GM12878 (cell line): Measurements from ENCODE around the gene PHF3. TPM values are rescaled to one million over a fixed set of nuclear protein-coding genes. Genes with fewer than 3 reads are reported as not detected.

Source experiments
- ATAC-seq: fragments of 200-7000 bp; cut with Tn5 transposase; 3 replicates; pipeline ENCODE4 v1.9.1; 2020; ENCODE audit warnings: mild to moderate bottlenecking, moderate library complexity
- BruUV-seq: library from RNA; stranded (reverse); fragments of 400-500 nt; replicated peaks from 2 replicates; lab custom pipeline; 2021; lab: Mats Ljungman, UMichigan
- CTCF ChIA-PET: fragments of 300-600 bp; sonication (Branson Sonifier 250); formaldehyde crosslinking; extraction: SDS; loops from one replicate; lab custom pipeline; 2021; ENCODE audit warnings: inconsistent platforms; lab: Yijun Ruan, JAX
- POLR2A ChIA-PET: fragments of 350-600 bp; formaldehyde crosslinking; extraction: SDS; loops from one replicate; lab custom pipeline; 2021; ENCODE audit warnings: inconsistent platforms; lab: Charles Lee
- RAD21 ChIA-PET: fragments of 300-600 bp; sonication (Branson Sonifier 250); formaldehyde crosslinking; loops from one replicate; lab custom pipeline; 2023; ENCODE audit warnings: antibody characterized with exemption; ENCODE audit not compliant: unreplicated experiment; lab: Charles Lee
- SMC1A ChIA-PET: fragments of 300-600 bp; sonication (Branson Sonifier 250); formaldehyde crosslinking; loops from one replicate; lab custom pipeline; 2023; ENCODE audit not compliant: unreplicated experiment, uncharacterized antibody; lab: Charles Lee
- DNase-seq: peaks from one replicate; pipeline ENCODE4 v3.0.0-alpha.2; 2011; ENCODE audit warnings: low read depth, low spot score
- FAIRE-seq: peaks from 3 replicates; lab custom pipeline; 2011; peaks lifted over from hg19 to GRCh38; lab: Jason Lieb, UNC
- H2AFZ ChIP-seq: 2 replicates; pipeline ENCODE4 v1.6.0; 2011; ENCODE audit warnings: low read depth, low read length, control low read depth; ENCODE audit not compliant: control insufficient read depth
- H3K27ac ChIP-seq: 2 replicates; pipeline ENCODE4 v1.5.1; 2011; ENCODE audit warnings: control low read depth; ENCODE audit not compliant: control insufficient read depth, insufficient read depth
- H3K27me3 ChIP-seq, 2 experiments: replicated peaks in 1 of 2; 2 replicates each; pipeline versions ENCODE4 v1.6.0 to v1.6.1; 2011; ENCODE audit warnings: low read length in 1 of 2; ENCODE audit not compliant: control insufficient read depth in 2 of 2, insufficient read depth in 2 of 2
- H3K36me3 ChIP-seq, 2 experiments: 2 replicates each; pipeline ENCODE4 v1.5.1; 2011; ENCODE audit warnings: low read length in 1 of 2; ENCODE audit not compliant: control insufficient read depth in 2 of 2, insufficient read depth in 2 of 2
- H3K4me1 ChIP-seq: 2 replicates; pipeline ENCODE4 v1.6.1; 2011; ENCODE audit warnings: mild to moderate bottlenecking, low read length, moderate library complexity, mixed read lengths; ENCODE audit not compliant: control insufficient read depth, insufficient read depth
- H3K4me2 ChIP-seq: 2 replicates; pipeline ENCODE4 v1.6.0; 2011; ENCODE audit warnings: control low read depth; ENCODE audit not compliant: control insufficient read depth, insufficient read depth
- H3K4me3 ChIP-seq: fragments of 200-600 bp; sonication (generic); 2 replicates; pipeline ENCODE4 v1.5.1; 2016
- H3K79me2 ChIP-seq: 2 replicates; pipeline ENCODE4 v1.6.0; 2011; ENCODE audit warnings: low read length; ENCODE audit not compliant: control insufficient read depth, insufficient read depth
- H3K9ac ChIP-seq: 2 replicates; pipeline ENCODE4 v1.8.0; 2011; ENCODE audit warnings: low read length, control low read depth, mixed read lengths; ENCODE audit not compliant: control insufficient read depth, insufficient read depth
- H3K9me3 ChIP-seq: replicated peaks from 3 replicates; pipeline ENCODE4 v1.5.1; 2011; ENCODE audit warnings: mild to moderate bottlenecking, low read length; ENCODE audit not compliant: control insufficient read depth, insufficient read depth
- H4K20me1 ChIP-seq: 2 replicates; pipeline ENCODE4 v1.6.0; 2011; ENCODE audit not compliant: control insufficient read depth, insufficient read depth
- E2F8 ChIP-seq: fragments of 450-650 bp; IDR thresholded peaks from 2 replicates; pipeline ENCODE4 v1.6.1; 2018; ENCODE audit warnings: mild to moderate bottlenecking, low read depth, moderate library complexity; ENCODE audit not compliant: partially characterized antibody
- FOXK2 ChIP-seq: fragments of 450-650 bp; IDR thresholded peaks from 2 replicates; pipeline ENCODE4 v1.6.1; 2017; ENCODE audit warnings: mild to moderate bottlenecking, moderate library complexity
- NFIC ChIP-seq: IDR thresholded peaks from 2 replicates; pipeline ENCODE4 v1.6.1; 2012; ENCODE audit warnings: low read depth, mild to moderate bottlenecking, inconsistent platforms, low read length, moderate library complexity
- NKRF ChIP-seq: fragments of 450-650 bp; conservative IDR thresholded peaks from 2 replicates; pipeline ENCODE4 v1.6.1; 2017; ENCODE audit warnings: mild to moderate bottlenecking, moderate library complexity
- NR2C2 ChIP-seq: IDR thresholded peaks from 2 replicates; pipeline ENCODE4 v1.6.1; 2011; ENCODE audit warnings: borderline replicate concordance, low read depth; ENCODE audit not compliant: control insufficient read depth, insufficient read length
- PKNOX1 ChIP-seq: fragments of 450-650 bp; IDR thresholded peaks from 2 replicates; pipeline ENCODE4 v1.6.1; 2016; ENCODE audit warnings: mild to moderate bottlenecking
- ZNF622 ChIP-seq: fragments of 450-650 bp; IDR thresholded peaks from 2 replicates; pipeline ENCODE4 v1.6.1; 2017; ENCODE audit warnings: mild to moderate bottlenecking, inconsistent platforms
- WGBS: methylation state at CpG from one replicate; pipeline ENCODE4 v1.1.6; 2016; ENCODE audit warnings: low lambda C conversion rate; ENCODE audit not compliant: insufficient replicate concordance, insufficient coverage; ENCODE audit errors: missing lambda C conversion rate; 5-methylcytosine and 5-hydroxymethylcytosine counted together
- in situ Hi-C: fragments of 300-500 bp; cut with MboI; formaldehyde crosslinking; loops from 9 replicates; pipeline ENCODE4 v1.14.3; 2018; ENCODE audit warnings: mixed read lengths
- intact Hi-C: fragments of 100-400 bp; cut with micrococcal nuclease; formaldehyde crosslinking; loops from one replicate; pipeline ENCODE4 v1.14.2; 2022; ENCODE audit not compliant: unreplicated experiment
- polyA plus RNA-seq, 11 experiments: library from polyadenylated mRNA; depleted of rRNA in 4 of 11; unstranded in 6 of 11; stranded (reverse) in 5 of 11; fragments of >200 nt; fragmentation: Nextera tagmentation in 4 of 11; fragmentation: Illumina TruSeq in 1 of 11; extraction: Ambion mirVana in 4 of 11; extraction: Trizol in 1 of 11; gene quantifications; 1 replicate in 1 of 11; 2 replicates in 10 of 11; pipeline versions ENCODE4 v1.2.1 to v1.2.3, GENCODE V29; 2011 to 2016; ENCODE audit warnings: inconsistent platforms in 2 of 11, missing spikeins in 2 of 11, low read depth in 1 of 11
- total RNA-seq, 4 experiments: library from RNA; depleted of rRNA in 3 of 4; stranded (reverse); fragments of >200 nt in 3 of 4; fragmentation: Illumina TruSeq in 1 of 4; extraction: Trizol in 1 of 4; gene quantifications; 2 replicates each; pipeline versions ENCODE4 v1.2.1 to v1.2.3, GENCODE V29; 2013 to 2021

Gene PHF3
- total and polyA plus RNA-seq, 10 of the 15 experiments (the other 5 are each of a cell fraction or from before 2014, with no cell fraction given) = 8.3 to 61.5 (median 26.6) TPM

- peaks cover 3 to 35% of the 10 kb centered on the region in 2 experiments for H3K36me3 ChIP-seq
- intact Hi-C loops = no loop called here
- CTCF ChIA-PET = interaction anchor here (1.4 to 2.3 kb wide), 2 partner anchors 55 to 111 kb away, joined by 3 to 6 read pairs; no protein-coding TSS in a partner anchor
Observed at GRCh38 chr6:63709148-63709547, 73.5 kb downstream of the PHF3 start.

GRCh38 chr6:63713332-63713731 lies 77.7 kb downstream of the PHF3 start:
- Histone ChIP-seq H3K27me3 (no peaks in the 10 kb centered on the region), H3K4me2 (no peak overlapping the region), H3K9ac (no peak overlapping the region), H2AFZ (no peak overlapping the region), H3K27ac (no peak overlapping the region), H4K20me1 (no peaks in the 10 kb centered on the region), H3K4me3 (no peak overlapping the region), H3K36me3 (peaks cover 0 to 23% of the 10 kb centered on the region in 2 experiments; a peak in 3 of 4 replicates), H3K4me1 (no peaks in the 10 kb centered on the region), H3K79me2 (no peaks in the 10 kb centered on the region), H3K9me3 (no peaks in the 10 kb centered on the region)
- WGBS = 96% methylated on average over 6 of the region's 6 CpGs
- FAIRE-seq (peak; percentile 56), ATAC-seq (no peak), DNase-seq (no peak)
- intact Hi-C loops = no loop called here
- POLR2A ChIA-PET = no interaction called here
- RAD21 ChIA-PET = no interaction called here
- CTCF ChIA-PET = no interaction called here
- in situ Hi-C loops = no loop called here
- SMC1A ChIA-PET = no interaction called here
- TSS peak; percentile 34 for BruUV-seq
- TF ChIP-seq FOXK2 = no peak
- no peak for TF ChIP-seq E2F8
- no peak for TF ChIP-seq NKRF

More at GRCh38 chr6:63709148-63709547, 73.5 kb downstream of the PHF3 start:
- Histone ChIP-seq H3K9ac (no peak overlapping the region), H3K4me1 (no peaks in the 10 kb centered on the region), H3K4me2 (no peak overlapping the region), H3K27ac (no peak overlapping the region), H2AFZ (no peak overlapping the region), H3K4me3 (no peak overlapping the region), H4K20me1 (no peaks in the 10 kb centered on the region), H3K9me3 (no peaks in the 10 kb centered on the region), H3K79me2 (no peaks in the 10 kb centered on the region), H3K27me3 (no peaks in the 10 kb centered on the region)
- BruUV-seq = no TSS peak
- peak; percentile 65 for FAIRE-seq
- TF ChIP-seq NR2C2 (no peak), ZNF622 (no peak), PKNOX1 (no peak), NFIC (no peak)
- RAD21 ChIA-PET = no interaction called here
- POLR2A ChIA-PET = interaction anchor here (1.2 kb wide), 1 partner anchor 17 kb away, joined by 3 read pairs; no protein-coding TSS in a partner anchor
- SMC1A ChIA-PET = interaction anchor here (1.7 kb wide), 1 partner anchor 357 kb away, joined by 3 read pairs; no protein-coding TSS in a partner anchor
- in situ Hi-C loops = no loop called here
- ATAC-seq = no peak
- DNase-seq = no peak
